Activated T-cell treated with anti-CD3 and anti-CD28 coated beads for 24 hours (primary cell): Measurements from ENCODE around the gene LBX2.
"Not testable (repeated sequence)": the region's sequence is repeated elsewhere in the genome, so short reads cannot be mapped to it uniquely, and the experiment has no call there.

Experiments
- DNase-seq: peaks from one replicate; pipeline ENCODE4 v3.0.0-alpha.2; 2020; ENCODE audit warnings: low read depth

LBX2 gene

GRCh38 chr2:74503506-74504475 is 4.4 kb upstream of the LBX2 start:
- no peak for DNase-seq

- no peak for DNase-seq
These were observed 3.5 kb upstream of the LBX2 start for GRCh38 chr2:74502720-74503505.

GRCh38 chr2:74502147-74502719 is 2.8 kb upstream of the LBX2 start:
- DNase-seq: no peak

GRCh38 chr2:74501335-74502071 is 2.1 kb upstream of the LBX2 start:
- DNase-seq: no peak

- no peak for DNase-seq
These were observed 1.2 kb upstream of the LBX2 start for GRCh38 chr2:74500578-74500946.

GRCh38 chr2:74499940-74500577 is 656 bp upstream of the LBX2 start:
- DNase-seq: no peak

GRCh38 chr2:74498500-74499266 is 720 bp downstream of the LBX2 start:
- no peak for DNase-seq

GRCh38 chr2:74497777-74498499 is 1.5 kb downstream of the LBX2 start:
- DNase-seq: no peak

- no peak for DNase-seq
These were observed 2.2 kb downstream of the LBX2 start for GRCh38 chr2:74496997-74497776.

GRCh38 chr2:74495440-74495839 is 4.0 kb downstream of the LBX2 start:
- no peak for DNase-seq

GRCh38 chr2:74493546-74493945 is 5.9 kb downstream of the LBX2 start:
- DNase-seq: no peak

- no peak for DNase-seq
These were observed 7.5 kb downstream of the LBX2 start for GRCh38 chr2:74491648-74492544.

GRCh38 chr2:74489906-74490305 is 9.5 kb downstream of the LBX2 start:
- DNase-seq: no peak

- no peak for DNase-seq
These were observed 10.5 kb downstream of the LBX2 start for GRCh38 chr2:74488643-74489481.

- DNase-seq: no peak
These were observed 13.3 kb downstream of the LBX2 start for GRCh38 chr2:74486141-74486540.

- DNase-seq: not testable (repeated sequence)
These were observed 15.7 kb downstream of the LBX2 start for GRCh38 chr2:74483675-74484164.
